OCI-LY7 (cell line): ENCODE results near the gene ATP2B3. TPM values are rescaled to one million over a fixed set of nuclear protein-coding genes. Genes with fewer than 3 reads are reported as not detected.

Experiments used
- BruUV-seq: library from RNA; stranded (reverse); fragments of 400-500 nt; replicated peaks from 2 replicates; lab custom pipeline; 2021; lab: Mats Ljungman, UMichigan
- CTCF ChIA-PET: fragments of 300-600 bp; sonication (Branson Sonifier 250); formaldehyde crosslinking; loops from one replicate; lab custom pipeline; 2022; ENCODE audit warnings: antibody characterized with exemption; ENCODE audit not compliant: unreplicated experiment; lab: Charles Lee
- POLR2A ChIA-PET: fragments of 300-600 bp; sonication (Branson Sonifier 250); formaldehyde crosslinking; loops from one replicate; lab custom pipeline; 2022; ENCODE audit warnings: antibody characterized with exemption; lab: Charles Lee
- DNase-seq: peaks from one replicate; pipeline ENCODE4 v3.0.0-alpha.2; 2015; ENCODE audit warnings: low spot score
- H2AFZ ChIP-seq: fragments of 200-600 bp; sonication (generic), shearing (Covaris generic); 2 replicates; pipeline ENCODE4 v1.6.1; 2014; ENCODE audit warnings: mild to moderate bottlenecking, antibody characterized with exemption, low read length, moderate library complexity
- H3K27ac ChIP-seq: fragments of 200-600 bp; sonication (generic); 2 replicates; pipeline ENCODE4 v1.5.1; 2014; ENCODE audit warnings: mixed run types, low read depth, mild to moderate bottlenecking, moderate library complexity, low read length, inconsistent platforms; ENCODE audit not compliant: poor library complexity, severe bottlenecking
- H3K36me3 ChIP-seq: fragments of 200-600 bp; sonication (generic); 2 replicates; pipeline ENCODE4 v1.6.1; 2014; ENCODE audit warnings: mild to moderate bottlenecking, antibody characterized with exemption, low read length, moderate library complexity, mixed read lengths; ENCODE audit not compliant: insufficient read depth
- H3K4me1 ChIP-seq: fragments of 200-600 bp; sonication (generic); 2 replicates; pipeline ENCODE4 v1.5.1; 2014; ENCODE audit warnings: mild to moderate bottlenecking, low read length; ENCODE audit not compliant: insufficient read depth, poor library complexity, severe bottlenecking
- H3K4me2 ChIP-seq: fragments of 200-600 bp; sonication (generic); 2 replicates; pipeline ENCODE4 v1.6.1; 2014; ENCODE audit warnings: mild to moderate bottlenecking, low read length
- H3K4me3 ChIP-seq: fragments of 200-600 bp; sonication (generic); 2 replicates; pipeline ENCODE4 v1.5.1; 2014; ENCODE audit warnings: mild to moderate bottlenecking, low read depth, low read length; ENCODE audit not compliant: poor library complexity, severe bottlenecking
- H3K79me2 ChIP-seq: fragments of 200-600 bp; sonication (generic); 2 replicates; pipeline ENCODE4 v1.6.1; 2016; ENCODE audit warnings: low read depth, mild to moderate bottlenecking, low read length, moderate library complexity, mixed read lengths; ENCODE audit not compliant: insufficient read depth
- H3K9me2 ChIP-seq: fragments of 200-600 bp; sonication (generic); 2 replicates; pipeline ENCODE4 v1.6.1; 2016; ENCODE audit warnings: mild to moderate bottlenecking, low read length, mixed read lengths; ENCODE audit not compliant: insufficient read depth
- H3K9me3 ChIP-seq: fragments of 200-600 bp; sonication (generic); 2 replicates; pipeline ENCODE4 v1.6.1; 2014; ENCODE audit warnings: mild to moderate bottlenecking, mixed run types, low read length, mixed read lengths
- H4K20me1 ChIP-seq: fragments of 200-600 bp; sonication (generic); 2 replicates; pipeline ENCODE4 v1.6.1; 2014; ENCODE audit warnings: mild to moderate bottlenecking, antibody characterized with exemption, low read length, moderate library complexity, mixed read lengths; ENCODE audit not compliant: insufficient read depth
- CTCF ChIP-seq: fragments of 200-600 bp; sonication (generic); conservative IDR thresholded peaks from 2 replicates; pipeline ENCODE4 v1.5.1; 2014; ENCODE audit warnings: mild to moderate bottlenecking, antibody characterized with exemption, low read length, moderate library complexity, mixed read lengths
- EZH2phosphoT487 ChIP-seq: fragments of 200-600 bp; sonication (generic); IDR thresholded peaks from 2 replicates; pipeline ENCODE4 v1.6.1; 2018; ENCODE audit warnings: low read depth, borderline replicate concordance, mild to moderate bottlenecking, mixed run types, antibody characterized with exemption, low read length, moderate library complexity, mixed read lengths
- intact Hi-C: fragments of 100-400 bp; cut with micrococcal nuclease; formaldehyde crosslinking; loops from one replicate; pipeline ENCODE4 v1.10.0; 2022; ENCODE audit not compliant: unreplicated experiment
- total RNA-seq, 2 experiments: library from RNA; depleted of rRNA in 1 of 2; stranded (reverse); fragments of >200 nt in 1 of 2; shearing (Covaris generic) in 1 of 2; gene quantifications; 2 replicates each; pipeline ENCODE4 v1.2.3, GENCODE V29; 2014 to 2022

ATP2B3 gene
- total RNA-seq, 2 experiments from 2014 or later: not detected

GRCh38 chrX:153626863-153627674 is 109.6 kb downstream of the ATP2B3 start:
- Histone ChIP-seq H3K4me1 (no peaks in the 10 kb centered on the region), H3K9me2 (no peaks in the 10 kb centered on the region), H3K4me2 (no peak overlapping the region), H3K79me2 (no peaks in the 10 kb centered on the region), H2AFZ (no peak overlapping the region), H3K27ac (no peak overlapping the region), H3K4me3 (no peak overlapping the region), H3K9me3 (no peaks in the 10 kb centered on the region), H4K20me1 (no peaks in the 10 kb centered on the region), H3K36me3 (no peaks in the 10 kb centered on the region)
- POLR2A ChIA-PET: no interaction called here
- BruUV-seq: no TSS peak
- TF ChIP-seq EZH2phosphoT487: no peak
- TF ChIP-seq CTCF: no peak
- intact Hi-C loops: no loop called here
- DNase-seq: no peak
- CTCF ChIA-PET: no interaction called here

- Histone ChIP-seq H3K27ac (no peak overlapping the region), H2AFZ (no peak overlapping the region), H3K4me1 (no peaks in the 10 kb centered on the region), H3K9me2 (no peaks in the 10 kb centered on the region), H3K9me3 (no peaks in the 10 kb centered on the region), H3K4me2 (no peak overlapping the region), H4K20me1 (no peaks in the 10 kb centered on the region), H3K79me2 (no peaks in the 10 kb centered on the region), H3K36me3 (no peaks in the 10 kb centered on the region), H3K4me3 (no peak overlapping the region)
- no TSS peak for BruUV-seq
- ChIA-PET POLR2A (no interaction called here), CTCF (no interaction called here)
- no peak for DNase-seq
- TF ChIP-seq EZH2phosphoT487 (no peak), CTCF (no peak)
- intact Hi-C loops: no loop called here
Observed at GRCh38 chrX:153627675-153628111, 110.3 kb downstream of the ATP2B3 start.

- no peaks in the 10 kb centered on the region for H3K9me2 ChIP-seq
- no peak for DNase-seq
- no peak overlapping the region for H3K4me2 ChIP-seq
- H3K79me2 ChIP-seq: no peaks in the 10 kb centered on the region
- H3K9me3 ChIP-seq: no peaks in the 10 kb centered on the region
- no peaks in the 10 kb centered on the region for H4K20me1 ChIP-seq
- no peak overlapping the region for H3K27ac ChIP-seq
- ChIA-PET CTCF (no interaction called here), POLR2A (no interaction called here)
- H2AFZ ChIP-seq: no peak overlapping the region
- intact Hi-C loops: no loop called here
- no TSS peak for BruUV-seq
- TF ChIP-seq EZH2phosphoT487 (no peak), CTCF (no peak)
- H3K4me3 ChIP-seq: no peak overlapping the region
- H3K4me1 ChIP-seq: no peaks in the 10 kb centered on the region
- H3K36me3 ChIP-seq: no peaks in the 10 kb centered on the region
Observed at GRCh38 chrX:153628129-153628528, 110.7 kb downstream of the ATP2B3 start.
